ENCODE results near the gene GMIP.
"Not testable (repeated sequence)": the region's sequence is repeated elsewhere in the genome, so short reads cannot be mapped to it uniquely, and the experiment has no call there.

GMIP gene

DNA sequence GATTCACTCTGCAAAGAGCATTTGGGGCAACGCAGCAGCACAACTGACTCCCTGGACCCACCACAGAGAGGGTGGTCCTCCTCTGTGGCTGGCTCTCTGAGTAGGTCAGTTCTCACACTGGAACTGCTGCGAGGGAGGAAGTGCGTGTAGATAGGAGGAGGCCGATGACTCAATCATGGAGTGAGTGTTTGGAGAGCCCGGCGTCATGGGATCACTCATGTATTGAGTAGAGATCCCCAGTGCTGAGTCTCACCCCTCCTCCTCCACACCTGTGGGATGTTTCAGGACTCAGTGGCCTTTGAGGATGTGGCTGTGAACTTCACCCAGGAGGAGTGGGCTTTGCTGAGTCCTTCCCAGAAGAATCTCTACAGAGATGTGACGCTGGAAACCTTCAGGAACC lies 34.1 kb upstream of the GMIP start:
- no peak for DNase-seq (ENCODE audit: low read depth)
- TF ChIP-seq CTCF (conservative IDR thresholded peaks at IDR 0.05; ENCODE audit: low read depth, low read length): no peak
- no peak overlapping the region for H3K4me3 ChIP-seq (ENCODE audit: low read length)

DNA sequence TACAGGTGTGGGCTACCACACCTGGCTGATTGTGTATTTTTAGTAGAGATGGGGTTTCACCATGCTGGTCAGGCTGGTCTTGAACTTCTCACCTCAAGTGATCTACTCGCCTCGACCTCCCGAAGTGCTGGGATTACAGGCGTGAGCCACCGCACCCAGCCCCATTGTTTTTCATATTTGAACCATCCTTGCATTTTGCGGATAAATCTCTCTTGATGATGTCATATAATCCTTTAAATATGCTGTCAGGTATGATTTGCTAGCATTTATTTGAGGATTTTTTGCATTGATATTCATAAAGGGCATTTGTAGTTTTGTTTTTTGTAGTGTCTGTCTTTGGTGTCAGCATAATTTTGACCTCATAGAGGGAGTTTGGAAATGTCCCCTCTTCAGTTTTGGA lies 30.9 kb upstream of the GMIP start:
- no peak for DNase-seq (ENCODE audit: low read depth)
- no peak for TF ChIP-seq CTCF (conservative IDR thresholded peaks at IDR 0.05; ENCODE audit: low read depth, low read length)
- H3K4me3 ChIP-seq (ENCODE audit: low read length): no peak overlapping the region

DNA sequence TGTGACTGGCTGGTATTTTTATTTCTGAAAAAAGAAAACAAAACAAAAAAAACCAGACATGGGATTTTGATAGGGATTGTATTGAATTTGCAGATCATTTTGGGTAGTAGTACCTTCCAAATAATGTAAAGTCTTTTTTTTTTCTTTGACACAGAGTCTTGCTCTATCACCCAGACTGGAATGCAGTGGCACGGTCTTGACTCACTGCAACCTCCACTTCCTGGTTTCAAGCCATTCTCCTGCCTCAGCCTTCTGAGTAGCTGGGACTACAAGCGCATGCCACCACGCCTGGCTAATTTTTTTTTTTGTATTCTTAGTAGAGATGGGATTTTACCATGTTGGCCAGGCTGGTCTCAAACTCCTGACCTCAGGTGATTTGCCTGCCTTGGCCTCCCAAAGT lies 29.4 kb upstream of the GMIP start:
- TF ChIP-seq CTCF (conservative IDR thresholded peaks at IDR 0.05; ENCODE audit: low read depth, low read length): no peak
- H3K4me3 ChIP-seq (ENCODE audit: low read length): no peak overlapping the region
- DNase-seq (ENCODE audit: low read depth): no peak

- DNase-seq (ENCODE audit: low read depth): no peak
- H3K4me3 ChIP-seq (ENCODE audit: low read length): peak overlapping the region; percentile 86
- TF ChIP-seq CTCF (conservative IDR thresholded peaks at IDR 0.05; ENCODE audit: low read depth, low read length): no peak
Measured at GRCh38 chr19:19670070-19670551, 26.7 kb upstream of the GMIP start.

GRCh38 chr19:19668230-19669012 lies 25.0 kb upstream of the GMIP start, which contains the start of gene ZNF101:
Gene ZNF101 (plus strand): TSS chr19:19668839. CDS start chr19:19668964, 125 bp downstream.
- DNase-seq (ENCODE audit: low read depth): peak; percentile 62
- no peak for TF ChIP-seq CTCF (conservative IDR thresholded peaks at IDR 0.05; ENCODE audit: low read depth, low read length)
- peak within 1 kb of the TSS; percentile 86 for H3K4me3 ChIP-seq (ENCODE audit: low read length)

GRCh38 chr19:19665420-19665948 lies 22.0 kb upstream of the GMIP start:
- not testable (repeated sequence) for H3K4me3 ChIP-seq (ENCODE audit: low read length); DNase-seq (ENCODE audit: low read depth)

GRCh38 chr19:19663256-19664120 lies 20.0 kb upstream of the GMIP start, which contains the start of gene ATP13A1:
Gene ATP13A1 (minus strand): TSS chr19:19663676. CDS start chr19:19663666, 10 bp downstream.
- H3K4me3 ChIP-seq (ENCODE audit: low read length): peak within 1 kb of the TSS; percentile 95
- no peak for TF ChIP-seq CTCF (conservative IDR thresholded peaks at IDR 0.05; ENCODE audit: low read depth, low read length)
- DNase-seq (ENCODE audit: low read depth): peak; percentile 94
